DND-41 (cell line): ENCODE measurements around the gene RUNX3.

Source experiments
- ATAC-seq: fragments of 200-7000 bp; cut with Tn5 transposase; 3 replicates; pipeline ENCODE4 v1.9.1; 2021; ENCODE audit warnings: low read depth; ENCODE audit not compliant: insufficient read depth
- DNase-seq: peaks from one replicate; pipeline ENCODE4 v3.0.0-alpha.2; 2020
- H2AFZ ChIP-seq: 2 replicates; pipeline ENCODE4 v1.6.0; 2012; ENCODE audit warnings: low read depth, low read length
- H3K27ac ChIP-seq: 2 replicates; pipeline ENCODE4 v1.5.1; 2012; ENCODE audit warnings: low read length, inconsistent platforms
- H3K27me3 ChIP-seq: fragments of 200-600 bp; sonication (generic); 2 replicates; pipeline ENCODE4 v1.6.0; 2012; ENCODE audit warnings: low read length, mild to moderate bottlenecking, inconsistent platforms; ENCODE audit not compliant: insufficient read depth, poor library complexity
- H3K36me3 ChIP-seq: 2 replicates; pipeline ENCODE4 v1.5.1; 2012; ENCODE audit warnings: low read length, inconsistent platforms; ENCODE audit not compliant: insufficient read depth
- H3K4me1 ChIP-seq: 2 replicates; pipeline ENCODE4 v1.5.1; 2012; ENCODE audit warnings: mild to moderate bottlenecking, low read length; ENCODE audit not compliant: insufficient read depth
- H3K4me2 ChIP-seq: 2 replicates; pipeline ENCODE4 v1.6.0; 2012; ENCODE audit warnings: mild to moderate bottlenecking, moderate library complexity, low read length, inconsistent platforms; ENCODE audit not compliant: insufficient read depth
- H3K4me3 ChIP-seq, 2 experiments: fragments of 200-600 bp in 1 of 2; shearing (Covaris generic) in 1 of 2; 2 replicates each; pipeline ENCODE4 v1.5.1; 2012 to 2016; ENCODE audit warnings: inconsistent platforms in 2 of 2, low read length in 2 of 2, mild to moderate bottlenecking in 2 of 2, low read depth in 1 of 2, moderate library complexity in 1 of 2
- H3K79me2 ChIP-seq: 2 replicates; pipeline ENCODE4 v1.6.0; 2012; ENCODE audit warnings: low read length, inconsistent platforms; ENCODE audit not compliant: insufficient read depth
- H3K9ac ChIP-seq: 2 replicates; pipeline ENCODE4 v1.6.0; 2012; ENCODE audit warnings: low read depth, mild to moderate bottlenecking, inconsistent platforms, low read length, moderate library complexity
- H3K9me3 ChIP-seq: 2 replicates; pipeline ENCODE4 v1.5.1; 2012; ENCODE audit warnings: low read length, moderate library complexity, mild to moderate bottlenecking, inconsistent platforms; ENCODE audit not compliant: insufficient read depth, severe bottlenecking
- H4K20me1 ChIP-seq: 2 replicates; pipeline ENCODE4 v1.6.0; 2012; ENCODE audit warnings: low read length; ENCODE audit not compliant: insufficient read depth
- EZH2 ChIP-seq: IDR thresholded peaks from 3 replicates; pipeline ENCODE4 v1.6.1; 2012; ENCODE audit warnings: borderline replicate concordance, low read depth, mild to moderate bottlenecking, moderate library complexity, low read length, inconsistent platforms; ENCODE audit not compliant: severe bottlenecking
- TF ChIP-seq, protein P1 (sequence below): IDR thresholded peaks from 2 replicates; pipeline ENCODE4 v1.5.1; 2012; ENCODE audit warnings: borderline replicate concordance, low read length, moderate library complexity, mild to moderate bottlenecking; ENCODE audit not compliant: poor library complexity, severe bottlenecking; ENCODE audit errors: extremely low read depth

RUNX3 gene

DNA sequence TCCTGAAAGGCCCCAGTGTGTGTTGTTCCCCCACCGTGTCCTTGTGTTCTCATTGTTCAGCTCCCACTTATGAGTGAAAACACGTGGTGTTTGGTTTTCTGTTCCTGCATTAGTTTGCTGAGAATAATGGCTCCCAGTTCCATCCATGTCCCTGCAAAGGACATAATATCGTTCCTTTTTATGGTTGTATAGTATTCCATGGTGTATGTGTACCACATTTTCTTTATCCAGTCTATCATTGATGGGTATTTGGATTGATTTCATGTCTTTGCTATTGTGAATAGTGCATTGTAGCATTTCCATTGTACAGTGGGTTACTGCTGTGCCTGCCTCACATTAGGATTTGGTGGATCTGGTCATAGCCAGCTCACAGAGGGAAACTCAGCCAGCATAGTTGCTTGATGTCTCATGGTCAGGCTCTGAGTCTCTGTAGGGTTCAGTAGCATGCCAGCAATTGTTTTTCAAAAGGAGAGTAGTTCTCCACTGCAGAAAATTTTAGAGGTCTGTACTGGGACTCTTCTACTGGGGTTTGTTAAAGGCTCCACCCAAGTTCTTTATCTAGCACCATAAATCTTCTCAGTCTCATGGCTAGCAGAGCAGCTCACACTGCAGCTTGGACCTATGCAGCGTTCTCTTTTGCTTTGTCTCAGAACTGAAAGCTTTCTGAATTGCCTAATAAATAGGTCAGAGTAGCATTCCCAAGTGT is 41.0 kb downstream of the RUNX3 start:
- DNase-seq (no peak), ATAC-seq (no peak)
- H2AFZ ChIP-seq: no peak overlapping the region
- H3K27ac ChIP-seq: no peak overlapping the region
- H3K4me3 ChIP-seq: no peak overlapping the region
- no peaks in the 10 kb centered on the region for H4K20me1 ChIP-seq
- no peaks in the 10 kb centered on the region for H3K4me1 ChIP-seq
- no peak for TF ChIP-seq EZH2
- TF ChIP-seq, protein P1, sequence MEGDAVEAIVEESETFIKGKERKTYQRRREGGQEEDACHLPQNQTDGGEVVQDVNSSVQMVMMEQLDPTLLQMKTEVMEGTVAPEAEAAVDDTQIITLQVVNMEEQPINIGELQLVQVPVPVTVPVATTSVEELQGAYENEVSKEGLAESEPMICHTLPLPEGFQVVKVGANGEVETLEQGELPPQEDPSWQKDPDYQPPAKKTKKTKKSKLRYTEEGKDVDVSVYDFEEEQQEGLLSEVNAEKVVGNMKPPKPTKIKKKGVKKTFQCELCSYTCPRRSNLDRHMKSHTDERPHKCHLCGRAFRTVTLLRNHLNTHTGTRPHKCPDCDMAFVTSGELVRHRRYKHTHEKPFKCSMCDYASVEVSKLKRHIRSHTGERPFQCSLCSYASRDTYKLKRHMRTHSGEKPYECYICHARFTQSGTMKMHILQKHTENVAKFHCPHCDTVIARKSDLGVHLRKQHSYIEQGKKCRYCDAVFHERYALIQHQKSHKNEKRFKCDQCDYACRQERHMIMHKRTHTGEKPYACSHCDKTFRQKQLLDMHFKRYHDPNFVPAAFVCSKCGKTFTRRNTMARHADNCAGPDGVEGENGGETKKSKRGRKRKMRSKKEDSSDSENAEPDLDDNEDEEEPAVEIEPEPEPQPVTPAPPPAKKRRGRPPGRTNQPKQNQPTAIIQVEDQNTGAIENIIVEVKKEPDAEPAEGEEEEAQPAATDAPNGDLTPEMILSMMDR: no peak
- H3K27me3 ChIP-seq: no peaks in the 10 kb centered on the region
- H3K79me2 ChIP-seq: no peaks in the 10 kb centered on the region
- no peak overlapping the region for H3K9ac ChIP-seq
- H3K4me2 ChIP-seq: no peak overlapping the region
- peaks cover 13% of the 10 kb centered on the region for H3K9me3 ChIP-seq
- no peaks in the 10 kb centered on the region for H3K36me3 ChIP-seq

DNA sequence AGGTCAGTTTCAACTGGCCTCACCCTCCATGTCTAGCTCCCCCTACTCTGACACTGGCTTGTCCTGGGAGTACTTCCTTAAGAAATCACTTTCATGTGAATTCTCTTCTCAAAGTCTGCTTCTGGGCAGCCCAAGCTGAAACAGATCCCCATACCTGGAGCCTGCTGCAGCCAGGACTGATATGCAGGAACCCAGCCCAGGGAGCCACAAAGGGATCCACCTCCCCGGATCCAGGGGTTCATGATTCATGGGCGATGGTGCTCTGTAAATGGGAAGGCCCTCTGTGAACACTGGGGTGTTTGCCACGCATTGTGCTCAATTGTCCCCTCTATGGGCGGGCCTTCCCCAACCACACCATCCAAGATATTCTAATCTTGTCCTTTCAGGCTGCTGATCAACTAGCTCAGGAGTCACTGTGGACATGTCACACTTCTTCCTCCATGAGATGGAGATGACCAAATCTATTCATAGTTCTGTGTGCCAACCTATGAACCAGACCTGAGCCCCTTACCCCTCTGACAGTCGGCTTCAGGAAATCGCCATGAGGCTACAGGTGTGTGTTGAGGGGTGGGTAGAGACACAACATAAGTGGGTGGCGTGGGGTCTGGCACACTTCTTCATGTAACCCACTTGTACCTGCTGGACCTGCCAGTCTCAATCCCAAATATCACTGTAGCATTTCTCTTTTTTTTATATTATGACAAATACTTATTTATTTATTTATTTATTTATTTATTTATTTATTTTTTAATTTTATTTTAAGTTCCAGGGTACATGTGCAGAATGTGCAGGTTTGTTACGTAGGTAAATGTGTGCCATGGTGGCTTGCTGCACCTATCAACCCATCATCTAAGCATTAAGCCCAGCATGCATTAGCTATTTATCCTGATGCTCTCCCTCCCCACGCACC is 41.8 kb downstream of the RUNX3 start:
- H3K36me3 ChIP-seq: no peaks in the 10 kb centered on the region
- peaks cover 17% of the 10 kb centered on the region for H3K9me3 ChIP-seq
- DNase-seq (no peak), ATAC-seq (no peak)
- H3K27ac ChIP-seq: no peak overlapping the region
- H2AFZ ChIP-seq: no peak overlapping the region
- no peak overlapping the region for H3K4me2 ChIP-seq
- TF ChIP-seq EZH2: no peak
- TF ChIP-seq, protein P1: no peak
- H3K4me1 ChIP-seq: no peaks in the 10 kb centered on the region
- H3K9ac ChIP-seq: no peak overlapping the region
- no peak overlapping the region for H3K4me3 ChIP-seq
- no peaks in the 10 kb centered on the region for H3K27me3 ChIP-seq
- no peaks in the 10 kb centered on the region for H4K20me1 ChIP-seq
- H3K79me2 ChIP-seq: no peaks in the 10 kb centered on the region

DNA sequence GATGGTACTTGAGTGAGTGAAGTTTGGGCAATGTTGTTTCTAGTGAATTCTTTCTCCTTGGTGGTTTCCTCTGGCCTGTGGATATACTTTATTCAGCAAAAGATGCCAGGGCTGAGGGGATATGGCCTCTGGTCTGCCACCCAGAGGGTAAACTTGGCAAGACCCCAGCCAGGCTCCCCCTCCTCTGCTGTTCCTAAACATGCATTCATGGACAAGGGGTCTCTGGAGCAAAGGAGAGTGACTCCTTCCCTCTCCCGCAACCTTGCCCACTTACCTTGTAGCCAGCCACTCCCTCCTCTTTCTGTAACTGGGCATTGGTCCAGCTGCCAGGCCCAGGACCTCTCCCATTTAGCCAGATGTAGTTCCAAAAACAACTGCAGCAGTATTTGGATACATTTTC is 43.8 kb downstream of the RUNX3 start:
- Histone ChIP-seq H3K4me3 (no peak overlapping the region), H3K36me3 (no peaks in the 10 kb centered on the region), H3K27ac (no peak overlapping the region), H3K27me3 (no peaks in the 10 kb centered on the region), H2AFZ (no peak overlapping the region), H3K4me1 (no peaks in the 10 kb centered on the region), H3K9ac (no peak overlapping the region), H3K9me3 (peaks cover 9% of the 10 kb centered on the region), H3K79me2 (no peaks in the 10 kb centered on the region), H4K20me1 (no peaks in the 10 kb centered on the region), H3K4me2 (no peak overlapping the region)
- no peak for ATAC-seq
- no peak for DNase-seq
- TF ChIP-seq, protein P1: no peak
- no peak for TF ChIP-seq EZH2
